ENCODE results near the gene NCOA1.
"Not testable (repeated sequence)": the region's sequence is repeated elsewhere in the genome, so short reads cannot be mapped to it uniquely, and the experiment has no call there.

The NCOA1 gene

DNA sequence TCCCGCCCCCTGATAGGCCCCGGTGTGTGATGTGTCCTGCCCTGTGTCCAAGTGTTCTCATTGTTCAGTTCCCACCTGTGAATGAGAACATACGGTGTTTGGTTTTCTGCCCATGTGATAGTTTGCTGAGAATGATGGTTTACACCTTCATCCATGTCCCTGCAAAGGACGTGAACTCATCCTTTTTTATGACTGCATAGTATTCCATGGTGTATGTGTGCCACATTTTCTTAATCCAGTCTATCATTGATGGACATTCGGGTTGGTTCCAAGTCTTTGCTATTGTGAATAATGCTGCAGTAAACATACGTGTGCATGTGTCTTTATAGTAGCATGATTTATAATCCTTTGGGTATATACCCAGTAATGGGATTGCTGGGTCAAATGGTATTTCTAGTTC lies 40.6 kb downstream of the NCOA1 start:
- DNase-seq (ENCODE audit: extremely low read depth in 1 of 2, low read depth in 1 of 2) = not testable (repeated sequence)

GRCh38 chr2:24532057-24532456 lies 41.0 kb downstream of the NCOA1 start:
- DNase-seq (ENCODE audit: extremely low read depth in 1 of 2, low read depth in 1 of 2) = not testable (repeated sequence)

DNA sequence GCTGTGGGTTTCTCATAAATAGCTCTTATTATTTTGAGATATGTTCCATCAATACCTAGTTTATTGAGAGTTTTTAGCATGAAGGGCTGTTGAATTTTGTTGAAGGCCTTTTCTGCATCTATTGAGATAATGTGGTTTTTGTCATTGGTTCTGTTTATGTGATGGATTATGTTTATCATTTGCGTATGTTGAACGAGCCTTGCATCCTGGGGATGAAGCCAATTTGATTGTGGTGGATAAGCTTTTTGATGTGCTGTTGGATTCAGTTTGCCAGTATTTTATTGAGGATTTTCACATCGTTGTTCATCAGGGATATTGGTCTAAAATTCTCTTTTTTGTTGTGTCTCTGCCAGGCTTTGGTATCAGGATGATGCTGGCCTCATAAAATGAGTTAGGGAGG lies 42.5 kb downstream of the NCOA1 start:
- not testable (repeated sequence) for DNase-seq (ENCODE audit: extremely low read depth in 1 of 2, low read depth in 1 of 2)

GRCh38 chr2:24538720-24539119 lies 47.7 kb downstream of the NCOA1 start:
- DNase-seq (ENCODE audit: extremely low read depth in 1 of 2, low read depth in 1 of 2) = no peak

DNA sequence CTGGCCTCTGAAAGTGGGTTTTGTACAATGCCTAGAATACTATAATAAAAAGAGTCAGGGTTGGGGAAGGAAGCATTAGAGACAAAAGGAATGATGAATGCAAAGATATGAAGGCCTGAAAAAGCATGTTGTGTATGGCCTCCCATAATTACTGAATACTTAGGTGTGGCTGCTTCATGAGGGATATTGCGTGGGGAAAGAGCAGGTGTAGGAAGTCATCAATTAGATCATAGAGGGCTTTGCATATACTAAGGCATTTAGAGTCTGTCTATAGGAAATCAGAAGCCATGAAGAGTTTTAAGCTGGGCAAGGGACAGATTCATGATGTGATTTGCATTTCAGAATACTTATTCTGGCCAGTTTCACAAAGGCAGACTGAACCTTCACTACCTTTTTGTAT lies 48.2 kb downstream of the NCOA1 start:
- no peak for DNase-seq (ENCODE audit: extremely low read depth in 1 of 2, low read depth in 1 of 2)

GRCh38 chr2:24540011-24540477 lies 49.0 kb downstream of the NCOA1 start:
- no peak for DNase-seq (ENCODE audit: extremely low read depth in 1 of 2, low read depth in 1 of 2)

DNA sequence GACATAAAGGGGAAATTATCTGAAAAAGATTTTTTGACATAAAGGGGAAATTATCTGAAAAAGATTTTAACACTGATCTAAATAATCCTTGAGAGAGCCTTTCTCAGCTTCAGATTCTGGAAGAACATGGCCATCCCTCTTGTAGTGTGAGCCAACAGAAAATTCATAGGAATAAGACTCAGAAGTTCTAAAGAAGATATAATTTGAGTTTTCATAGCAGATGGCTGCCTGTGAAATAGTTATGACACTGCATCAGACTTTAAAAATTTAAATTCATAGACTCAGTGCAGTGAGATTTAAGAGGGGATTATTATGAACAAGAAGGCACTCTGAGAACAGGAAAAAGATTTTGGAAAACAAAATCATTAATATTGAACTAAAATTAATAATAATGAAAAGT lies 50.6 kb downstream of the NCOA1 start:
- DNase-seq (ENCODE audit: extremely low read depth in 1 of 2, low read depth in 1 of 2) = no peak

DNA sequence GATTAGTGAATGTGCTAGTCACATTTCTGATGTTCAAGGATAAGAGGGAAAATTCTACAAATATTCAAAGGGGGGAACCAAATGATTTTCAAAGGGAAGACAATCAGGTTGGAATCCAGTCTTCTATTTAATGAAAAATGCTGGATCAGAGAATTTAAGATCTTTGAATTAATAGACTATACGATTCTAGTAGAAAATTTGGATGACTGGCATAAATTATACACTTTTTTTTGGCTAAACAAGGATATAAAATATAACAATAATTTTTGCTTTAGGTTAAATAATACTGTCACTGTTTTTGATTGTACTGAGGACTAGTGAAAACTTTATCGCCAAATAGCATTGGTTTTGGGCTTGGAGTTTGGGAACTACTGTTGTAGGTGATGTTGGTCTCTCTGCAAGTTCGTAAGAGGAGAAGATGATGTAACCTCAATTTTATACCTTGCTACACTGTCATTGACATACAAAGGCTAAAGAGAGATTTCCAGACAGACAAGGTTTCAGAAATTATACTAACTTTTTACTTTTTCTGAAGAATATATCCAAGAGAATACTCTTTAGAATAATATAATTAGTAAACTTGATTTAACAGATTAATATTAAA lies 51.3 kb downstream of the NCOA1 start:
- no peak for DNase-seq (ENCODE audit: extremely low read depth in 1 of 2, low read depth in 1 of 2)

- DNase-seq (ENCODE audit: extremely low read depth in 1 of 2, low read depth in 1 of 2) = no peak
These were observed 52.2 kb downstream of the NCOA1 start for GRCh38 chr2:24543252-24543651.

- no peak for DNase-seq (ENCODE audit: extremely low read depth in 1 of 2, low read depth in 1 of 2)
These were observed 53.5 kb downstream of the NCOA1 start for GRCh38 chr2:24544456-24545115.

DNA sequence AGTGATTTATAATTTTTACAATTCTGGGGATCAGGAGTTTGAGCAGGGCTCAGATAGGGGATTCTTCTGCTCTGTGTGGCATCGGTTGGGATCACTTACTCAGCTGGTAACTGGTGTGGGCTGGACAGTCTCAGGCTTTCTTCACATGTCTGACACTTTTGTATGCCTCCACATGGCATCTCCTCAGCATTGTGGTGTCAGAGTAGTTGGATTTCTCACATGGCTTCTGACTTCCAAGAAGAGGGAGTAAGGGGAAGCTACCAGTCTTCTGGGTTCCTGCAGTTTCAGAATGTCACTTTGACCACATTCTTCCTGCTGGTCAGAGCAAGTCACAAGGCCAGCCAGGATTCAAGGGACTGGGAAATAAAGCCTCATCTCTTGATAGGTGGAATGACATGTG lies 55.6 kb downstream of the NCOA1 start:
- no peak for DNase-seq (ENCODE audit: extremely low read depth in 1 of 2, low read depth in 1 of 2)

- no peak for DNase-seq (ENCODE audit: extremely low read depth in 1 of 2, low read depth in 1 of 2)
These were observed 57.0 kb downstream of the NCOA1 start for GRCh38 chr2:24548058-24548457.

- not testable (repeated sequence) for DNase-seq (ENCODE audit: extremely low read depth in 1 of 2, low read depth in 1 of 2)
These were observed 59.2 kb downstream of the NCOA1 start for GRCh38 chr2:24550301-24550700.

DNA sequence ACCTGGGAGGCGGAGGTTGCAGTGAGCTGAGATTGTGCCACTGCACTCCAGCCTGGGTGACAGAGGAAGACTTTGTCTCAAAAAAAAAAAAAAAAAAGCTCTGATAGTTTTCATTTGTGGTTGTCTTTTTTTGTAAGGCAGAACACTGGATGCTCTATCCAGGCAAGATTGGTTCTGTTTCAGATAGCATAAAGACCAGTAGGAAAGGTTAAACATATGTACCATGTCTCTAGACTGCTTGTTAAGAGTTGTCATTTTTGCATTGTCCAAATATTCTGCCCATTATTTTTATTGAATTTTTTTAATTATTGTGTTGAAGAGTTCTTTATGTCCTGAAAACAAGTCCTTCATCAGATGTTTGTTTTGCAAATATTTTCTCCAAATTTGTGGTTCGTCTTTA lies 60.0 kb downstream of the NCOA1 start:
- DNase-seq (ENCODE audit: extremely low read depth in 1 of 2, low read depth in 1 of 2) = no peak

DNA sequence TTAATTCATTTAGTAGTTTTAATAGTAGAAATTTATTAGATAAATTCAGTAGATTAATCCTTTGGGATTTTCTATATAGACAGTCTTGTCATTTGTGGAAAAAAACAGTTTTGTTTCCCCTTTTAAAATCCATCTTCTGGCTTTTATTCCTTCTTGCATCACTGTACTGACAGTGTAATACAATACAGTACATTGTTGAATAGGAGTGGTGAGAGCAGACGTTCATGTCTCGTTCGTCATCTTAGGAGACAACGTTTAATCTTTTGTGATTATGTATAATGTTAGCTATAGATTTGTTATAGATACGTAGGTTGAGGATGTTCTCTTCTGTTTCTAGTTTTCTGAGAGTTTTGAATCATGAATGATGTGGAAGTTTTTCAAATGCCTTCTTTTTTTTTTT lies 61.8 kb downstream of the NCOA1 start:
- no peak for DNase-seq (ENCODE audit: extremely low read depth in 1 of 2, low read depth in 1 of 2)

DNA sequence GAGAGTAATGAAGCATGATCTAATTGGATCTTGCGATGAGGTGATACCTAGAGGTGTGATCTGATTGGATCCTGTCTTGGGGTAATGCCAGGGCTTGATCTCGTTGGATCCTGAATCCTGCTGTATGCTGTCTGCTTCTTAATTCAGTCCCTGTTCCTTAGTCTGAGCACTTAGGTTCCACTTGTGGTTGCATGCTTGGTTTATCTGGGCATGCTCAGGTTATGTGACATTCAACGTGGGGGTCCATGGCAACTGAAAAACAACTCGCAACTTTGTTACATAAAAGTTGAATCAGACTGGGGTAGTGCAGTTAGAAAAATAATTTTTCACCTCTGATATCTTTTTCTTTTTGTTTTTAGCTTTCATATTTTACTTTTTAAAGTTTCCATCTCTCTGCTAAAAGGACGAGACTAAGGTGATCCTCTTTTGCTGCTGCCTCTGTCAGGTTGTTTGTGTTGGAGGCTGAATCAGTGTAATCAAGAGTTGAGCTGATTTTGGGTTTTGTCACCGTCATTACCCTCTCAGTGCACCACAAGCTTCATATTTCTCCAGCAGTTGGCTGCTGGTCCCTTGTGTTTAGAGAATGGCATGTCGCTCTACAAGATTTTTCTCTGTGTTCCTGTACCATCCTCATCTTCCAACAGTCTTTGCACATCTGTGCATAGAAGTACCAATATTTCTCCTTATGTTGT lies 67.9 kb downstream of the NCOA1 start:
- DNase-seq (ENCODE audit: extremely low read depth in 1 of 2, low read depth in 1 of 2) = no peak

DNA sequence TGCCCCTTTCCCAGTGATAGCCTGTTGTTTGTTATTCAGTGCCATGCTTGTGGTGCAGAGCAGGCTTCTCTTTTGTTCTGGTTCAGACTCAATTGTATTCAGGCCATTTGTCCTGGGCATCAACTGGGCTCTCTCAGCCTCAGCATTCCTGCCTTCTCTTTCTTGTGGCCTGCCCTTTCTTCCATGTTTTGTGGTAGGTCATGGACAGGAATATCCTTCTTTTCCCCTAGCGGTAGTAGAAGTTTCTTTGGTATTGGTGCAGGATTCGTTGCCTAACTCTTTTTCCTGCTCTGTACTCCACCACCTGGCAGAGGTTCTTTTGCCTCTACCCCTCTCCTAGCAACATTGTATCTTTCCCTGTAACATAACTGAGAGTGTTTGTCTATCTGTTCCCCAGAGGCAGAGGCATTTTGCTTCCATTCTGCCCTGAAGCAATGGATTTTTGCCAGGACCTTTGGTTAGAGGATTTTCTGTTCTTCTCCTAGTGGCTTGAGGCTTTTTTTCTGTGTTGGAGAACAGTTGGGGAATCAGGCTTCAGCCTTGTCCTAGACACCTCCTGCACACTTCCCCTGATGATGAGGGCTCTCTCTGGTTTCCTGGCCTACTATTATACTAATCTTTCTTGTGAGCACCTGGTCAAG lies 68.5 kb downstream of the NCOA1 start:
- DNase-seq (ENCODE audit: extremely low read depth in 1 of 2, low read depth in 1 of 2) = no peak

DNA sequence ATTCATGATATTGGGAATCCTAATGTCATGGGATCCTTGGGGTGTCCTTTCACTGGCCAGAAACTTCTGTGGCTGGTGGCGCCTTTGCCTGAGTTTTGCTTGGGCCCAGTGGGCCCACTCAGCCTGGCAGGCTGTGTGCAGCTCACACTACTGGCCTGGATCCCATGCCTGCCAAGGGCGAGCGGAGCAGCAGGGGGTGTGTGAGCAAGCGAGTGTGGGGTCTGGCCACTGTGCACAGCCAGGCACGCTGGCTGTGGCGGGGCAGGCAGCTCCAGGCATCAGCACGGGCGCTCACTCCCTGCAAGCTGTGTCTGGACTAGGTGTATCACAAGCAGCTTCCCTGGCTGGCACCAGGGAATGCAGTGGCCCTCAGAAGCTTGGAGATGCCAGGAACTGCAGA lies 74.5 kb downstream of the NCOA1 start:
- no peak for DNase-seq (ENCODE audit: extremely low read depth in 1 of 2, low read depth in 1 of 2)

GRCh38 chr2:24566209-24566608 lies 75.2 kb downstream of the NCOA1 start:
- DNase-seq (ENCODE audit: extremely low read depth in 1 of 2, low read depth in 1 of 2) = no peak

DNA sequence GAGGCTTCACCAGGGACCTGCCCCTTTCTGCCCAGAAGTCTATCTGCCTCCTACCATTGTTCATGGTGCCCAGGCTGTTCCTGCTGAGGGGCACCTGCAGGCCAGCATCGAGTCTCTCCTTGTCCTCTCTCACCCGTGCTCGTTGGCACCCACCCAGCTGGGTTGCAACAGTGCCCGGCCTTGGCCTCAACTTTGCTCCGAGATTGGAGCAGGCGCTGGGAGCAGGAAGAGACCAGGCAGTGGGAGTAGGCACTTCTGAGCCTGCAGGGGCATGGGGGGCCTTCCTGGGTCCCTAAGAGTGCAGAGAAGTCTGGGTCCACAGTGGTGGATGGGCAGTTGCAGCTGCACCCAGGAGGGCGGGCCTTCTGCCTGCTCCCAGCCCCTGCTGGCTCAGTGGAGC lies 75.6 kb downstream of the NCOA1 start:
- no peak for DNase-seq (ENCODE audit: extremely low read depth in 1 of 2, low read depth in 1 of 2)

GRCh38 chr2:24568551-24568950 lies 77.5 kb downstream of the NCOA1 start:
- DNase-seq (ENCODE audit: extremely low read depth in 1 of 2, low read depth in 1 of 2) = no peak

DNA sequence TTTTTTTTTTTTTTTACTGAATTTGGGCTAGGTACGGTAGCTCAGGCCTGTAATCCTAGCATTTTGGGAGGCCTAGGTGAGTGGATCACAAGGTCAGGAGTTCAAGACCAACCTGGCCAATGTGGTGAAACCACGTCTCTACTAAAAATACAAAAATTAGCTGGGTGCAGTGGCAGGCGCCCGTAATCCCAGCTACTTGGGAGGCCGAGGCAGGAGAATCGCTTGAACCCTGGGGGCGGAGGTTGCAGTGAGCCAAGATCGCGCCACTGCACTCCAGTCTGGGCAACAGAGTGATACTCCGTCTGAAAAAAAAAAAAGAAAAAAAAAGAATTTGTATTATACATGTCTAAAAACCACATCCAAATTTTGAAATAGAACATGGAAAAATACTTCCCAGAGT lies 78.5 kb downstream of the NCOA1 start:
- DNase-seq (ENCODE audit: extremely low read depth in 1 of 2, low read depth in 1 of 2) = not testable (repeated sequence)
